NB4 (cell line): ENCODE data around the gene TEAD1.

ENCODE experiments used
- CTCF ChIP-seq: IDR thresholded peaks from one replicate; pipeline ENCODE4 v1.5.1; 2012; ENCODE audit warnings: low read depth, low read length
- POLR2A ChIP-seq: IDR thresholded peaks from 2 replicates; pipeline ENCODE4 v1.6.1; 2011; ENCODE audit warnings: mild to moderate bottlenecking; ENCODE audit not compliant: insufficient read length; ENCODE audit errors: extremely low read depth

DNA sequence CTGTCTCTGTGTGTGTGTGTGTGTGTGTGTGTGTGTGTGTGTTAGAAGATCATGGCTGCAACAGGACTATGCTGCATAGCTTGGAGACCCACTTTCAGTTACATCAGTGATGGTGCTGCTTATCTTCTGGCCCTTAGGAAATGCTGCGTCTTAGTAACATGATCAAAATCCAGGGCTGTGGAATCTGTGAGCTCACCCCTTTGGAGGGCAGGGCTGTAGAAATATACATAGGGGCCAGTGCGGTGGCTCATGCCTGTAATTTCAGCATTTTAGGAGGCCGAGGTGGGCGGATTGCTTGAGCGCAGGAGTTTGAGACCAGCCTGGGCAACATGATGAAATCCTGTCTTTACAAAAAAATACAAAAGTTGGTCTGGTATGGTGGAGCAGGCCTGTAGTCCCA, 183.4 kb downstream of the TEAD1 start:
- no peak for TF ChIP-seq CTCF
- TF ChIP-seq POLR2A: no peak
